AML-193 (cell line): ENCODE data around the gene NDUFA12.

Experiments
- DNase-seq, 2 experiments: peaks; one replicate each; lab custom pipeline; 2025; lab: John Stamatoyannopoulos, UW

The NDUFA12 gene

GRCh38 chr12:94980577-94980976, 22.9 kb downstream of the NDUFA12 start:
- peak in 1 of 2 experiments; percentile 18 for DNase-seq

GRCh38 chr12:94979941-94980340, 23.6 kb downstream of the NDUFA12 start:
- no peak for DNase-seq

GRCh38 chr12:94977766-94978468, 25.6 kb downstream of the NDUFA12 start:
- DNase-seq: no peak

GRCh38 chr12:94973221-94973620, 30.3 kb downstream of the NDUFA12 start:
- DNase-seq: no peak

- no peak for DNase-seq
Measured at GRCh38 chr12:94972795-94973194, 30.7 kb downstream of the NDUFA12 start.

GRCh38 chr12:94971923-94972322, 31.6 kb downstream of the NDUFA12 start:
- no peak for DNase-seq

GRCh38 chr12:94970560-94970959, 32.9 kb downstream of the NDUFA12 start:
- DNase-seq: no peak

GRCh38 chr12:94969424-94969823, 34.1 kb downstream of the NDUFA12 start:
- peak; percentile 11 to 19 for DNase-seq

GRCh38 chr12:94965982-94966630, 37.4 kb downstream of the NDUFA12 start:
- no peak for DNase-seq

GRCh38 chr12:94963649-94964048, 39.8 kb downstream of the NDUFA12 start:
- no peak for DNase-seq

GRCh38 chr12:94962670-94963069, 40.8 kb downstream of the NDUFA12 start:
- no peak for DNase-seq

- DNase-seq: no peak
Measured at GRCh38 chr12:94961911-94962310, 41.6 kb downstream of the NDUFA12 start.

GRCh38 chr12:94961256-94961824, 42.2 kb downstream of the NDUFA12 start:
- no peak for DNase-seq

- DNase-seq: no peak
Measured at GRCh38 chr12:94957006-94957405, 46.5 kb downstream of the NDUFA12 start.

- no peak for DNase-seq
Measured at GRCh38 chr12:94954948-94955592, 48.4 kb downstream of the NDUFA12 start.

GRCh38 chr12:94954029-94954685, 49.3 kb downstream of the NDUFA12 start:
- DNase-seq: no peak

GRCh38 chr12:94952325-94952724, 51.2 kb downstream of the NDUFA12 start:
- DNase-seq: no peak

GRCh38 chr12:94951071-94951934, 52.2 kb downstream of the NDUFA12 start:
- DNase-seq: no peak

GRCh38 chr12:94948232-94948810, 55.2 kb downstream of the NDUFA12 start:
- DNase-seq: no peak

- no peak for DNase-seq
Measured at GRCh38 chr12:94942663-94943062, 60.8 kb downstream of the NDUFA12 start.

GRCh38 chr12:94941440-94941862, 62.0 kb downstream of the NDUFA12 start:
- no peak for DNase-seq
